Kidney (tissue), 14 donors: Measurements from ENCODE around the gene NTRK3. TPM values are rescaled to one million over a fixed set of nuclear protein-coding genes. Genes with fewer than 3 reads are reported as not detected.

Source experiments
- DNase-seq, 5 donors: peaks; one replicate each; pipeline ENCODE4 v3.0.0-alpha.2; 2013 to 2020
- FAIRE-seq: peaks from 2 replicates; lab custom pipeline; 2012; peaks lifted over from hg19 to GRCh38; lab: Jason Lieb, UNC
- H3K27ac ChIP-seq, 2 donors: one replicate each; pipeline ENCODE4 v1.7.0; 2013; ENCODE audit warnings: low read depth in 2 of 2, low read length in 2 of 2, inconsistent platforms in 1 of 2
- H3K27me3 ChIP-seq: one replicate; pipeline ENCODE4 v1.7.1; 2013; ENCODE audit warnings: low read length, inconsistent platforms; ENCODE audit not compliant: control insufficient read depth, insufficient read depth
- H3K36me3 ChIP-seq, 3 donors: one replicate each; pipeline versions ENCODE4 v1.7.0 to v1.7.1; 2013; ENCODE audit warnings: low read length in 3 of 3, control low read depth in 1 of 3, inconsistent platforms in 1 of 3; ENCODE audit not compliant: insufficient read depth in 3 of 3, control insufficient read depth in 2 of 3
- H3K4me1 ChIP-seq, 3 donors: one replicate each; pipeline versions ENCODE4 v1.7.0 to v1.7.1; 2013; ENCODE audit warnings: low read length in 3 of 3, inconsistent platforms in 1 of 3, low read depth in 1 of 3; ENCODE audit not compliant: control insufficient read depth in 2 of 3, insufficient read depth in 2 of 3
- H3K4me3 ChIP-seq, 3 donors: one replicate each; pipeline versions ENCODE4 v1.7.0 to v1.8.1; 2013; ENCODE audit warnings: low read length in 3 of 3, control low read depth in 1 of 3, inconsistent platforms in 1 of 3
- H3K9ac ChIP-seq, 3 donors: one replicate each; pipeline versions ENCODE4 v1.7.0 to v1.7.1; 2013; ENCODE audit warnings: low read length in 3 of 3, control low read depth in 1 of 3, inconsistent platforms in 1 of 3
- H3K9me3 ChIP-seq, 3 donors: one replicate each; pipeline versions ENCODE4 v1.7.0 to v1.7.1; 2013; ENCODE audit warnings: low read length in 3 of 3, control low read depth in 1 of 3, inconsistent platforms in 1 of 3; ENCODE audit not compliant: control insufficient read depth in 2 of 3, insufficient read depth in 1 of 3
- intact Hi-C: fragments of 100-400 bp; cut with DNase I; formaldehyde crosslinking; loops from one replicate; pipeline ENCODE4 v1.11.1; 2022
- polyA plus RNA-seq: library from polyadenylated mRNA; stranded (reverse); fragments of 350-450 nt; fragmentation: Illumina TruSeq; extraction: RNeasy Lipid Tissue Mini Kit (QIAGEN cat#74804); gene quantifications from one replicate; pipeline ENCODE4 v1.2.3, GENCODE V29; 2014; ENCODE audit warnings: low read depth, low replicate concordance; ENCODE audit not compliant: insufficient read depth
- total RNA-seq: library from RNA; stranded (reverse); fragmentation: NEBNext Ultra II Directional; extraction: Animal tissue kit (Norgen Biotek cat#: 25700); gene quantifications from one replicate; pipeline ENCODE4 v1.2.1, GENCODE V29; 2021
- TF ChIP-seq, protein P1 (sequence below): IDR thresholded peaks from 3 replicates; pipeline ENCODE4 v1.5.1; 2012; ENCODE audit warnings: mild to moderate bottlenecking, moderate library complexity, borderline replicate concordance; ENCODE audit not compliant: insufficient read depth; ENCODE audit errors: extremely low read depth
- donor health status: control.
- donor health status: control.
- donor health status: control.
- donor health status: control.
- donor health status: control.
- donor health status: DM: yes; HTN: yes; CAD: no.
- donor health status: Normal renal cell carcinoma (clear cell type).

Gene NTRK3
- total and polyA plus RNA-seq, 2 donors from 2014 or later = 8.9 to 25.5 TPM

DNA sequence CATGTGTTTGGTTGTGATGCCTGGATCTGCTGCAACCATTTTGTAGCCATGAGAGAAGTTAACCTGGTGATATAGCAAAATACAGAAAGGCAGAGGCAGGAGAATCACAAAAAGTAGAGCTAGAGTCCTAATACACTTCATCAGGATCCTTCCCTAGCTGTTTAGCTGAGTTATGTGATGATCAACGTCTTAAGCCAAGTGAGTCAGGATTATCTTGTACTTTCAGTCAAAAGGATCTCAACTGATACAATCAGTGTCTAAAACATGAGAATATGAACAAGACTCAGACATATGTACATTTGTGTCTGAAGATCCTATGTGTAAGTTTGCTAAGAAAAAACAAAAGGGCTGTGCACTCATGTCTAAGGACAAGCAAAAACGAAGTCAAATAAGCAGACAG is 236.9 kb downstream of the NTRK3 start:
- no peak overlapping the region for H3K4me3 ChIP-seq
- no peak for FAIRE-seq
- TF ChIP-seq, protein P1, sequence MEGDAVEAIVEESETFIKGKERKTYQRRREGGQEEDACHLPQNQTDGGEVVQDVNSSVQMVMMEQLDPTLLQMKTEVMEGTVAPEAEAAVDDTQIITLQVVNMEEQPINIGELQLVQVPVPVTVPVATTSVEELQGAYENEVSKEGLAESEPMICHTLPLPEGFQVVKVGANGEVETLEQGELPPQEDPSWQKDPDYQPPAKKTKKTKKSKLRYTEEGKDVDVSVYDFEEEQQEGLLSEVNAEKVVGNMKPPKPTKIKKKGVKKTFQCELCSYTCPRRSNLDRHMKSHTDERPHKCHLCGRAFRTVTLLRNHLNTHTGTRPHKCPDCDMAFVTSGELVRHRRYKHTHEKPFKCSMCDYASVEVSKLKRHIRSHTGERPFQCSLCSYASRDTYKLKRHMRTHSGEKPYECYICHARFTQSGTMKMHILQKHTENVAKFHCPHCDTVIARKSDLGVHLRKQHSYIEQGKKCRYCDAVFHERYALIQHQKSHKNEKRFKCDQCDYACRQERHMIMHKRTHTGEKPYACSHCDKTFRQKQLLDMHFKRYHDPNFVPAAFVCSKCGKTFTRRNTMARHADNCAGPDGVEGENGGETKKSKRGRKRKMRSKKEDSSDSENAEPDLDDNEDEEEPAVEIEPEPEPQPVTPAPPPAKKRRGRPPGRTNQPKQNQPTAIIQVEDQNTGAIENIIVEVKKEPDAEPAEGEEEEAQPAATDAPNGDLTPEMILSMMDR = no peak
- H3K36me3 ChIP-seq = no peaks in the 10 kb centered on the region
- no peaks in the 10 kb centered on the region for H3K27me3 ChIP-seq
- intact Hi-C loops = no loop called here
- no peak for DNase-seq
- H3K27ac ChIP-seq = no peak overlapping the region
- no peaks in the 10 kb centered on the region for H3K9me3 ChIP-seq
- H3K4me1 ChIP-seq = no peaks in the 10 kb centered on the region
- no peak overlapping the region for H3K9ac ChIP-seq

DNA sequence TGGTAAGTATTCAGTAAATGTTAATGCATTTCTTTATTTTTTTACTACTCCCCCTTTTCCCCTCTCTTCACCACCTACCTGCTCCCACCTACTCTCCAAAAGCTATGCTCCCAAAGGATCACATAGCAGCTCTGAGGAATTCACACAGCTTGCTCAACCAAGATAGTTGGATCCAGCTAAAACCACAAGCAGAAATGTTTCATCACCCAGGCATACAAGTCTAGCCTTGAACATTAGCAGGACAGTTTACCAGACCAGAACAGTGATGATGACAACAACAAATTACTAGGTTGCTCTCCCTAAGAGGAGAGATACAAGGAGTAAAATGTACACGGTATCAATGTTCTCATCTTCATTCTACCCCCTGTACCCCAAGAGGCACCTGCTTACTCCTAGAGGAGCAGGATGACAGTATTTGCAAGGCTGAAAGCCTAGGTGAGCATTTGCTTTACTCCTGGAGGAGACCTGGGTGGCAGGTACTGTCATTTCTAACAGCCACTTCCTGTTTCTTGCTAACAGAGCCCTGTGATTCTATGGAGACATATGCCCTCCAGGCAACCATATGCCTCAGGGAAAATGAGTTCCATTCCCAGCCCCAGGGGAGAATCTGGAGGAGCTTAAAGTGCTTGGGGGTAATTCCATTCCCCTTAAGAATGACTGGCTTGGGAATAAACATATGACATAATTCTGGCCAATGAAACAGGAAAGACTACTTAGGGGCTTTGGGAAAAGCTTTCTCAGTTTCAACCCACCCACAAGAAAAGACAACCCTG is 237.5 kb downstream of the NTRK3 start:
- no peak for FAIRE-seq
- Histone ChIP-seq H3K9me3 (no peaks in the 10 kb centered on the region), H3K27ac (no peak overlapping the region), H3K4me3 (no peak overlapping the region), H3K9ac (no peak overlapping the region), H3K27me3 (no peaks in the 10 kb centered on the region), H3K36me3 (no peaks in the 10 kb centered on the region), H3K4me1 (no peaks in the 10 kb centered on the region)
- TF ChIP-seq, protein P1 = no peak
- DNase-seq = no peak
- intact Hi-C loops = no loop called here

DNA sequence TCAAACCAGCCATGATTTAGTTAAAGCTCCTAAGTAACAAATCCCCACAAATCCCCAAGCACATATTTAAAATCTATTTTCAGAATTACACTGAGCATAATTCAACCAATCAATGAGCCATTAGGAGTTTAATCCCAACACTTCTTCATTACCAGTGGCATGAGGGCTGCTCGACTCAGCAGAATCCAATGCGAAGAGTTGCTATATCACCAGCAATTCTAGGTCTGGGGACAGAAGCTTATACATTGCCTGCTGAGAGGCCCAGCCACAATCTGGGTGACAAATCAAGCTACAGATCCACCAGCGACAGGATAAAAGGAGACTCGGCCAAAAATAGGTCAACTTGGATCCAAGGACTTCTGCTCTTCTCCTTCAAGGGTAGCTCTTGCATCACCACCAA is 238.8 kb downstream of the NTRK3 start:
- no peak for FAIRE-seq
- intact Hi-C loops = no loop called here
- H3K27me3 ChIP-seq = no peaks in the 10 kb centered on the region

More for the DNA sequence above, 238.8 kb downstream of the NTRK3 start:
- Histone ChIP-seq H3K36me3 (no peaks in the 10 kb centered on the region), H3K4me1 (no peaks in the 10 kb centered on the region), H3K27ac (no peak overlapping the region), H3K9ac (no peak overlapping the region), H3K9me3 (no peaks in the 10 kb centered on the region), H3K4me3 (no peak overlapping the region)
- no peak for DNase-seq
- TF ChIP-seq, protein P1 = no peak
